Testis (tissue), 2 donors: ENCODE measurements around the gene CCNE1.

Experiments used
- POLR2A ChIP-seq: fragments of 450-650 bp; IDR thresholded peaks from one replicate; pipeline ENCODE4 v1.6.1; 2017; ENCODE audit warnings: antibody characterized with exemption, mild to moderate bottlenecking, moderate library complexity
- TF ChIP-seq, protein P1 (sequence below), 3 experiments: fragments of 450-650 bp in 2 of 3; fragments of 200-600 bp in 1 of 3; sonication (generic) in 1 of 3; IDR thresholded peaks; one replicate each; pipeline ENCODE4 v1.5.1; 2016 to 2019; ENCODE audit warnings: antibody characterized with exemption in 3 of 3, mild to moderate bottlenecking in 2 of 3, moderate library complexity in 1 of 3

DNA sequence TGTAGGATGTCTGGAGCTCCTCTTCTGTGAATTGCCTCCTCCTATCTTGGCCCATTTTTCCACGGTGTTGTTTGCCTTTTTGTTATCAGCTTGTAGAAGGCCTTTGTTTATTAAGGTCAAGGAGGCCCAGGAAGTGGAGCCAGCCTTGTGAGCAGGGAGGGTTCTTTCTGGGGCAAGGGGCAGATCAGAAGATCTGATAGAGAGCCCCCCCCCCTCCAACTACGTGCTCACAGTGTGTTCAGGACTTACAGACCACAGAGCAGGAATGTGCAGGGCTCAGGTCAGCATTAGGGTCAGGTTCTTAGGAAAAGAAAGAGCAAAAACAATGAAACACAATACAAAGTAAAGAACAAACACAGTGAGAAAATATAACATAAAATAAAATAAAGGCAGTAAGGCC lies 59.4 kb downstream of the CCNE1 start:
- no peak for TF ChIP-seq POLR2A
- TF ChIP-seq, protein P1, sequence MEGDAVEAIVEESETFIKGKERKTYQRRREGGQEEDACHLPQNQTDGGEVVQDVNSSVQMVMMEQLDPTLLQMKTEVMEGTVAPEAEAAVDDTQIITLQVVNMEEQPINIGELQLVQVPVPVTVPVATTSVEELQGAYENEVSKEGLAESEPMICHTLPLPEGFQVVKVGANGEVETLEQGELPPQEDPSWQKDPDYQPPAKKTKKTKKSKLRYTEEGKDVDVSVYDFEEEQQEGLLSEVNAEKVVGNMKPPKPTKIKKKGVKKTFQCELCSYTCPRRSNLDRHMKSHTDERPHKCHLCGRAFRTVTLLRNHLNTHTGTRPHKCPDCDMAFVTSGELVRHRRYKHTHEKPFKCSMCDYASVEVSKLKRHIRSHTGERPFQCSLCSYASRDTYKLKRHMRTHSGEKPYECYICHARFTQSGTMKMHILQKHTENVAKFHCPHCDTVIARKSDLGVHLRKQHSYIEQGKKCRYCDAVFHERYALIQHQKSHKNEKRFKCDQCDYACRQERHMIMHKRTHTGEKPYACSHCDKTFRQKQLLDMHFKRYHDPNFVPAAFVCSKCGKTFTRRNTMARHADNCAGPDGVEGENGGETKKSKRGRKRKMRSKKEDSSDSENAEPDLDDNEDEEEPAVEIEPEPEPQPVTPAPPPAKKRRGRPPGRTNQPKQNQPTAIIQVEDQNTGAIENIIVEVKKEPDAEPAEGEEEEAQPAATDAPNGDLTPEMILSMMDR (IDR thresholded peaks at IDR 0.05) = no peak
